Right lung (tissue), 5 donors: ENCODE measurements around the gene MAPK8. TPM values are rescaled to one million over a fixed set of nuclear protein-coding genes. Genes with fewer than 3 reads are reported as not detected.
A peak's percentile ranks its signal among the peaks of the same experiment; 100 is the strongest.

Source experiments
- DNase-seq, 2 donors: peaks; one replicate each; pipeline ENCODE4 v3.0.0-alpha.2; 2013
- polyA plus RNA-seq, 5 donors: library from polyadenylated mRNA; unstranded; fragments of 120-200 nt; gene quantifications; one replicate each; pipeline versions ENCODE4 v1.2.1 to v1.2.3, GENCODE V29; 2013; ENCODE audit warnings: inconsistent platforms in 1 of 5, low replicate concordance in 1 of 5; ENCODE audit not compliant: insufficient read length in 5 of 5, insufficient read depth in 1 of 5

The MAPK8 gene
- polyA plus RNA-seq, 5 donors: 55.0 to 93.1 (median 73.7) TPM

DNA sequence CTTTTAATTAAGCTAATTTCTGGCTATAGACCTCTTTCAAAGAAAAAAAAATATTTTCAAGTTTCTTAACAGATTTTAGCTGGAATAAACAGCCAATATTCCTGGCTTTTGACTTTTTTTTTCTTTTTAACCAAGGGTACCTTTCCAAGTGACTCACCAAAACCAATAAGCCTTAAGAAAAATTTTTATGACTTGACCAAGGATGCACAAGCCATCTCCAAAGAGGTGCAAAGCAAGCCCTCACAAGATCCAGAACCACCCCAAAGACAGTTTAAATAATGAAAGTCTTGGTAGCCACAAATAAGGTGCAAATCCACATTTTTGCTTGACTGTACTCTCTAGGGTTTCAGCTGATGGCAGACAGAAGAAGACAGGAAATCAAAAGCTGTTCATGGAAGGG lies 76.5 kb downstream of the MAPK8 start:
- no peak for DNase-seq

DNA sequence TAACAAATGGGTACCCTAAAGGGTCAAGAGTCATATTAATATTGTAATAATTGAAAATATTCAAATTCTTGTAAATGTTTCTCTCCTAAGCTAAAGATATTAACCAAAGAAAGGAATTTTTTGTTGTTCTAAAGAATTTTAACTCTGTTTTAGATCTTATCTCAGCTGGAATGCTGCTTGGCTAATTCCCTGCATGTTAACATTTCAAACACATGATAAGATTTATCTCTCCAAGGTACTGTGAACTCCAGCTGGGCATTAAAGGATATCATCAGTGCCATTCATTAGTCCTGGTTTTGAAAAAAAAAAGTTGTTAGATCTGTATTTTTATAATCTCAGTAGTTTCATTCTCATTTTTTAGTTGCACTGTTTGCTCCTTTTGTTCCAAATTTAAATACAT lies 76.9 kb downstream of the MAPK8 start:
- DNase-seq: no peak

- no peak for DNase-seq
Measured at GRCh38 chr10:48384699-48384982, 78.2 kb downstream of the MAPK8 start.

- DNase-seq: no peak
Measured at GRCh38 chr10:48389272-48389671, 82.8 kb downstream of the MAPK8 start.

GRCh38 chr10:48389846-48390557 lies 83.5 kb downstream of the MAPK8 start:
- DNase-seq: no peak

DNA sequence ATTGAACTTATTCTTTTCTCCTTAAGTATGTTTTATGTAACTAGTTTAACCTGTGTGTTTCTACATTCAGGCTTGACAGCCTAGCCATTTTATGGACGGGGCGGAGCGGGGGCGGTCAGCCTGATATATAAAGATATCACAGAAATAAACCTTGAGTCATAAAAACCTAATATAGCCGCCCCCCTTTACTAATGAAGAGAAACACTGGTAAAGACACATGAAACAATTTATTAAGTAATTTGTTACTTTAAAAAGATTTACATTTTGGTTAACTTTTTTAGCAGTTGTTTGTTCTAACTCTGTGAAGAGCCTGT lies 84.0 kb downstream of the MAPK8 start:
- no peak for DNase-seq

GRCh38 chr10:48390933-48391845 lies 84.7 kb downstream of the MAPK8 start:
- no peak for DNase-seq

GRCh38 chr10:48391994-48392393 lies 85.5 kb downstream of the MAPK8 start:
- DNase-seq: no peak

DNA sequence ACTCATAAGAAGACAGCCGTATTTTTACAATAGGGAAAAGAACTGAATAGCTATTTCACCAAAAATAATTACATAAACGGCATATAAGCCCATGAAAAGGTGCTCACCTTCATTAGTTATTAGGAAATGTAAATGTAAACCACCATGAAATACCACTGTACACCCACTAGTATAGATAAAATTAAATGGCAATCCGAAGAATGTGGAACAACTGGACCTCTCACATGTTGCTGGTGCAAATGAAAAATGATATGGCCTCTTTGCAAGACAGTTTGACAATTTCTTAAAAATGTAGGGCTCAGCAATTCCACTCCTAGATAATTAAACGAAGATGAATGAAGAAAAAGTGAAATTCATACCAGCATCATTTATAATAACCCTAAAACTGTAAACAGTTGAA lies 91.8 kb downstream of the MAPK8 start:
- DNase-seq: no peak

GRCh38 chr10:48399056-48399541 lies 92.6 kb downstream of the MAPK8 start:
- DNase-seq: no peak

- DNase-seq: no peak
Measured at GRCh38 chr10:48399551-48399950, 93.1 kb downstream of the MAPK8 start.

DNA sequence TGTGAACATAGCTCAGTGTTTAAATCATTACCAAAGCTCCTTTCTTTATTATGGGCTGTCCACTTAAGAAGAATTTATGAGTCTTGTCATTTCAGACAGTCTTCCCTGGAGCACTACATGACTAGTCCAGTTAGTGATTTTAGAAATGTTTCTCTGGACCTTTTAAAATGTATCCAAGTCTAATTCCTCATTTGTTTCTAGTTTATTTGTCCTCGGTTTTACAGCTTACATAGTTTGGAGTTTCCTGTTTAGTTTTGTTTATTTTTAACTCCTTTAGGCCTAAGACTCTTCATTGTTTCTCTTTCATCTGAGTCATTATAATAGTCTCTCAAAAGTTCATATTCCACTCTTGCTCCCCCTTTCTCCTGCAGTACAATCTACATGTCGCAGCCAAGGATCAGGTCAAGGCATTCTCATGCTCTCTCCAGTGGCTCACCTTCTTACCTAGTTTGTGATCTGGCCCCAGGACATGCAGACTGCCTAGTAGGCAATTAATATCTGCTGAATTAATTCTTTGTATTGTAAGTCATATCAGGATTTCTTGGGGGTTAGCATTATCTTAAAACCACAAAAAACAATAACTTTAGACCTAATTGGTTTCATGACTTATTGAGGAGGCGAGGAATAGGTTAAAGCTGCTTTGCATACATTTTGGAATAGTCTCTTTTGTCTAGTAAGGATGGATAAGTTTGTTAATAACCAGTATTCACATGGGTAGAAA lies 93.8 kb downstream of the MAPK8 start:
- no peak for DNase-seq

GRCh38 chr10:48400850-48401220 lies 94.4 kb downstream of the MAPK8 start:
- DNase-seq: no peak

- DNase-seq: peak; percentile 86 to 89
Measured at GRCh38 chr10:48404646-48405045, 98.2 kb downstream of the MAPK8 start.

DNA sequence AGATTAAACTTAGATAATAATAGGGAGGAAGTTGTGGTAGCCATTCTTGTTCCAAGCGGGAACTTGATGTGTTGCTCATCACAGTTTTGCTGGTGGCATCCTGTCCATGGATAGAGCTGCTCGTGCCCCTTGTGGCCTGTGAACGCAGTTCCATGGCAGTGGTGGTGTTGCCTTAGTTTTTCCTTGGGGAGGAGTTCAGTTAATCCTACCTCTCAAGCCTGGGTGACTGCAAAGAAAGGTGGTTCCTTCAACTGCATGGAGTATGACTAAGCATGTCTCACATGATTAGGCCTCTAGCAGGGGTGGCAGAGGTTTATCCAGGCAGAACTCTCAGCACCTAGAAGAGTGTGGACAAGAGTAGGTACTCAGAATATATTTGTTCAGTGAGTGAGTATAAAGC lies 99.7 kb downstream of the MAPK8 start:
- no peak for DNase-seq

DNA sequence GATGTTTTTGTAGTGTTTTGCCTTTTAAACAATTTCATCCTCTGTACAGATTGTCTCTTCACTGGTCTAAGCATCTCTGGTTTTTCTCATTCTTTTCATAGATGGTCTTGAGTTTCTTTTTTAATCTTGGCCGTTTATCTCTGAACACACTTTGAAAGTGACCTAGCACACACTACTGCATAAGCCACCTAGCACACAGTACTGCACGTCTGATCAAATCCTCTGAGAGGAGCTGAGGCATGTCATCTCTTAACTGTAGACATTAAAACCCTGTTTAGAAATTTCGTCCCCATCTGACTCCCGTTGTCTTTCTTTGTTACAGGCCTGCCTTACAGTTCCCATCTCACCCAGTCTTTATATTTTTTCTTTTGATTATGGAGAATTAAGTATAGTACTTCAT lies 100.2 kb downstream of the MAPK8 start:
- no peak for DNase-seq

DNA sequence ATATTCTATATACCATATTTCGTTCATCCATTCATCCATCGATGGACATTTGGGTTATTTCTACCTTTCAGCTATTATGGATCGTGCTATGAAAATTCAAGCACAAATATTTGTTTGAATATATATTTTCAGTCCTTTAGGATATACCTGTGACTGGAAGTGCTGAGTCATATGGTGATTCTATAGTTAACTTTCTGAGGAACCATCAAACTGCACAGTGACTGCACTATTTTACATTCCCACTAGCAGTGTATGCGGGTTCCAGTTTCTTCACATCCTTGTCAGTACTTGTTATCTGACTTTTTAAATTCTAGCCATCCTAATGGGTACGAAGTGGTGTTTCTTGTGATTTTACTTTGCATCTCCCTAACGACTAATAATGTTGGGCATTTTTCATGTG lies 104.0 kb downstream of the MAPK8 start:
- no peak for DNase-seq

DNA sequence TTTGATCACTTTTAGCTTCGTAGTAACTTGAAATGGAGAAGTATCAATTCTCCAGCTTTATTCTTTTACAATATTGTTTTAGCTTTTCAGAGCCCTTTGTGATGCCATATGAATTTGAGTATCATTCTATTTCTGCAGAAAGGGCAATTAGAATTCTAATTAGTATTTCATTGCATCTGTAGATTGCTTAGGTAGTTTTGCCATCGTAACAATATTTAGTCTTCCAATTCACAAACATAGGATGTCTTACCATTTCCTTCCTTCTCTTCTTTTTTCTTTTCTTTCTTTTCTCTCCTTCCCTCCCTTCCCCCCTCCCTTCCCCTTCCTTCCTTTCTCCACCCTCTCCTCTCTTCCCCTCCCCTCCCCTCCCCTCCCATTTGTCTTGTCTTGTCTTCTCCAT lies 105.0 kb downstream of the MAPK8 start:
- no peak for DNase-seq

- DNase-seq: no peak
Measured at GRCh38 chr10:48412081-48412480, 105.6 kb downstream of the MAPK8 start.

DNA sequence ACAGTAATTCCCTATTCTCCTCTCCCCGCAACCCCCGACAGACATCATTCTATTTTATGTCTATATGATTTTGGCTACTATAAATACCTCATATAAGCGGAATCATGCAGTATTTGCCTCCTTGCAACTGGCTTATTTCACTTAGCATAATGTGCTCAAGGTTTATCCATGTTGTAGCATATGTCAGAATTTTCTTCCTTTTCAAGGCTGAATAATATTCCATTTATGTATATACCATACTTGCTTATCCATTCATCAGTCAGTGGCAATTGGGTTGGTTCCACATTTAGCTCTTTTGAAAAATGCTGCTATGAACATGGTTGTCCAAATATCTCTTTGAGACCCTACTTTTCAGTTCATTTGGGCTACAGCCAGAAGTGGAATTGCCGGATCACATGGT lies 106.5 kb downstream of the MAPK8 start:
- no peak for DNase-seq

DNA sequence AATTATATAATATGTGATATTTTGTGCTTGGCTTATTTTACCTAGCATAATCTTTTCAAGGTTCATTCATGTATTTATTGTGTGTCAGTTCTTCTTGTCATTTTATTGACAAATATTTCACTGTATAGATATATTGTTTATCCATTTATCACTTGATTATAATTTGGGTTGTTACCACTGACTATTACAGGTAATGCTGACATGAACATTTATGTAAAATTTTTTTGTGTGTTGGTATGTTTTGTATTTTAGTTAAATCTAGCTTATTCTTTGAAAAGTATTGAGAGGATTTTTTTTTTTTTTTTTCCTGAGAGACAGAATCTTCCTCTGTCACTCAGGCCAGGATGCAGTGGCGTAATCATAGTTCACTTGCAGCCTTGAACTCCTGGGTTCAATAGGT lies 107.7 kb downstream of the MAPK8 start:
- no peak for DNase-seq

- DNase-seq: no peak
Measured at GRCh38 chr10:48414778-48415177, 108.3 kb downstream of the MAPK8 start.
